Left lung (tissue), 10 donors: ENCODE results near the gene SLC15A1. TPM values are rescaled to one million over a fixed set of nuclear protein-coding genes. Genes with fewer than 3 reads are reported as not detected.
"Not testable (repeated sequence)": the region's sequence is repeated elsewhere in the genome, so short reads cannot be mapped to it uniquely, and the experiment has no call there.

ENCODE experiments used
- ATAC-seq: fragments of 200-7000 bp; cut with Tn5 transposase; one replicate; pipeline ENCODE4 v1.9.1; 2020; ENCODE audit warnings: moderate library complexity
- DNase-seq, 4 donors: peaks; one replicate each; pipeline ENCODE4 v3.0.0-alpha.2; 2013 to 2020
- H3K27ac ChIP-seq, 2 donors: fragments of 200-600 bp; sonication (generic) in 1 of 2; one replicate each; pipeline versions ENCODE4 v1.5.0 to v1.8.0; 2020 to 2021
- H3K27me3 ChIP-seq, 2 donors: fragments of 200-600 bp; sonication (generic) in 1 of 2; one replicate each; pipeline versions ENCODE4 v1.5.0 to v1.8.0; 2020 to 2021
- H3K36me3 ChIP-seq, 2 donors: fragments of 200-600 bp; sonication (generic) in 1 of 2; one replicate each; pipeline versions ENCODE4 v1.5.0 to v1.8.0; 2020 to 2021
- H3K4me1 ChIP-seq, 2 donors: fragments of 200-600 bp; one replicate each; pipeline ENCODE4 v1.8.0; 2021
- H3K4me3 ChIP-seq, 2 donors: fragments of 200-600 bp; sonication (generic) in 1 of 2; one replicate each; pipeline versions ENCODE4 v1.5.0 to v1.8.0; 2020 to 2021; ENCODE audit warnings: mild to moderate bottlenecking in 1 of 2
- H3K9me3 ChIP-seq, 2 donors: fragments of 200-600 bp; sonication (generic) in 1 of 2; one replicate each; pipeline versions ENCODE4 v1.5.0 to v1.8.0; 2020 to 2021
- CTCF ChIP-seq, 2 donors: fragments of 200-600 bp; sonication (generic) in 1 of 2; IDR thresholded peaks; one replicate each; pipeline versions ENCODE4 v1.5.0 to v1.8.0; 2021; ENCODE audit warnings: antibody characterized with exemption in 2 of 2
- intact Hi-C, 2 donors: fragments of 100-400 bp; cut with DNase I; formaldehyde crosslinking; loops; one replicate each; pipeline versions ENCODE4 v1.11.2 to v1.14.2; 2022
- polyA plus RNA-seq, 6 donors: library from polyadenylated mRNA; unstranded; fragments of 120-200 nt; gene quantifications; one replicate each; pipeline ENCODE4 v1.2.1, GENCODE V29; 2013; ENCODE audit not compliant: insufficient read length in 6 of 6
- total RNA-seq, 2 donors: library from RNA; stranded (reverse); fragmentation: NEBNext Ultra II Directional; extraction: Animal tissue kit (Norgen Biotek cat#: 25700); gene quantifications; one replicate each; pipeline ENCODE4 v1.2.1, GENCODE V29; 2021
- donor health status: DM: no; HTN: yes; CAD: no.
- donor health status: DM: no; HTN: no; CAD: no.

Gene SLC15A1
- total and polyA plus RNA-seq, 8 donors: 0.61 to 0.94 (median 0.80) TPM; not detected in 2

- Histone ChIP-seq H3K27ac (no peak overlapping the region), H3K4me1 (peaks cover 10 to 13% of the 10 kb centered on the region in 2 donors), H3K4me3 (no peak overlapping the region), H3K9me3 (no peaks in the 10 kb centered on the region), H3K27me3 (peaks cover 25 to 53% of the 10 kb centered on the region in 2 donors), H3K36me3 (no peaks in the 10 kb centered on the region)
- intact Hi-C loops: no loop called here
- DNase-seq: no peak
- no peak for TF ChIP-seq CTCF (IDR thresholded peaks at IDR 0.05)
- ATAC-seq: no peak
These were observed 2.6 kb upstream of the SLC15A1 start for GRCh38 chr13:98755116-98755515.

- peaks cover 25 to 59% of the 10 kb centered on the region in 2 donors for H3K27me3 ChIP-seq
- H3K27ac ChIP-seq, H3K4me3 ChIP-seq, H3K36me3 ChIP-seq, H3K9me3 ChIP-seq, ATAC-seq, intact Hi-C loops, DNase-seq: not testable (repeated sequence)
- H3K4me1 ChIP-seq: peaks cover 10 to 13% of the 10 kb centered on the region in 2 donors
These were observed 2.0 kb upstream of the SLC15A1 start for GRCh38 chr13:98754468-98754867.

- no peaks in the 10 kb centered on the region for H3K9me3 ChIP-seq
- H3K4me1 ChIP-seq: peaks cover 10 to 13% of the 10 kb centered on the region in 2 donors
- DNase-seq: no peak
- peaks cover 25 to 60% of the 10 kb centered on the region in 2 donors for H3K27me3 ChIP-seq
- H3K27ac ChIP-seq: no peak overlapping the region
- peak overlapping the region; percentile 5 to 24 for H3K4me3 ChIP-seq
- peak; percentile 50 for ATAC-seq
- H3K36me3 ChIP-seq: no peaks in the 10 kb centered on the region
- intact Hi-C loops: no loop called here
- TF ChIP-seq CTCF (IDR thresholded peaks at IDR 0.05): no peak
These were observed 508 bp downstream of the SLC15A1 start for GRCh38 chr13:98751861-98752466.

GRCh38 chr13:98751367-98751782 is 1.1 kb downstream of the SLC15A1 start:
- intact Hi-C loops: no loop called here
- H3K36me3 ChIP-seq: no peaks in the 10 kb centered on the region
- no peak for TF ChIP-seq CTCF (IDR thresholded peaks at IDR 0.05)
- DNase-seq (no peak), ATAC-seq (peak; percentile 21)
- H3K4me3 ChIP-seq: no peak overlapping the region
- peaks cover 25 to 60% of the 10 kb centered on the region in 2 donors for H3K27me3 ChIP-seq
- no peaks in the 10 kb centered on the region for H3K9me3 ChIP-seq
- no peak overlapping the region for H3K27ac ChIP-seq
- peaks cover 10 to 13% of the 10 kb centered on the region in 2 donors for H3K4me1 ChIP-seq

GRCh38 chr13:98749501-98749900 is 3.0 kb downstream of the SLC15A1 start:
- H3K4me3 ChIP-seq: no peak overlapping the region
- no peaks in the 10 kb centered on the region for H3K9me3 ChIP-seq
- H3K27me3 ChIP-seq: peaks cover 25 to 52% of the 10 kb centered on the region in 2 donors
- H3K36me3 ChIP-seq: no peaks in the 10 kb centered on the region
- no peak for DNase-seq
- no peak for TF ChIP-seq CTCF (IDR thresholded peaks at IDR 0.05)
- no peak for ATAC-seq
- no peak overlapping the region for H3K27ac ChIP-seq
- intact Hi-C loops: no loop called here
- peaks cover 10 to 13% of the 10 kb centered on the region in 2 donors for H3K4me1 ChIP-seq

GRCh38 chr13:98746968-98747367 is 5.5 kb downstream of the SLC15A1 start:
- Histone ChIP-seq H3K4me3 (no peak overlapping the region), H3K9me3 (no peaks in the 10 kb centered on the region), H3K27me3 (peaks cover 8 to 26% of the 10 kb centered on the region in 2 donors), H3K4me1 (peaks cover 2 to 5% of the 10 kb centered on the region in 2 donors), H3K27ac (no peak overlapping the region), H3K36me3 (no peaks in the 10 kb centered on the region)
- TF ChIP-seq CTCF (IDR thresholded peaks at IDR 0.05): no peak
- intact Hi-C loops: no loop called here
- no peak for ATAC-seq
- DNase-seq: no peak
